HepG2 (cell line): ENCODE results near the gene CYB5B. TPM values are rescaled to one million over a fixed set of nuclear protein-coding genes. Genes with fewer than 3 reads are reported as not detected.

Experiments
- KMT2B ChIP-seq: IDR thresholded peaks from 2 replicates; pipeline ENCODE4 v1.6.1; 2016; ENCODE audit warnings: missing genetic modification reagents, missing compliant biosample characterization
- MIXL1 ChIP-seq: IDR thresholded peaks from 2 replicates; pipeline ENCODE4 v1.6.1; 2016
- MTA1 ChIP-seq: sonication (generic); formaldehyde crosslinking; IDR thresholded peaks from 2 replicates; pipeline ENCODE4 v1.4.0; 2020; ENCODE audit warnings: missing genetic modification reagents, mild to moderate bottlenecking, borderline replicate concordance
- NKX3-1 ChIP-seq: sonication (generic); formaldehyde crosslinking; IDR thresholded peaks from 2 replicates; pipeline ENCODE4 v1.5.0; 2020; ENCODE audit warnings: missing genetic modification reagents
- SNAPC2 ChIP-seq: sonication (generic); formaldehyde crosslinking; IDR thresholded peaks from 2 replicates; pipeline ENCODE4 v1.8.1; 2022; ENCODE audit warnings: mild to moderate bottlenecking, missing genetic modification reagents
- ZNF234 ChIP-seq: sonication (generic); formaldehyde crosslinking; conservative IDR thresholded peaks from 2 replicates; pipeline ENCODE4 v1.5.1; 2020; ENCODE audit warnings: mild to moderate bottlenecking, missing genetic modification reagents
- ZNF296 ChIP-seq: sonication (generic); formaldehyde crosslinking; conservative IDR thresholded peaks from 2 replicates; pipeline ENCODE4 v1.5.0; 2020; ENCODE audit warnings: mild to moderate bottlenecking, missing genetic modification reagents
- ZNF317 ChIP-seq: sonication (generic); formaldehyde crosslinking; IDR thresholded peaks from 2 replicates; pipeline ENCODE4 v1.5.0; 2020; ENCODE audit warnings: mild to moderate bottlenecking, missing genetic modification reagents
- ZNF337 ChIP-seq: sonication (generic); formaldehyde crosslinking; IDR thresholded peaks from 2 replicates; pipeline ENCODE4 v1.5.1; 2020; ENCODE audit warnings: missing genetic modification reagents, low read depth, mild to moderate bottlenecking, borderline replicate concordance
- ZNF577 ChIP-seq: sonication (generic); formaldehyde crosslinking; IDR thresholded peaks from 2 replicates; pipeline ENCODE4 v1.4.0; 2020; ENCODE audit warnings: mild to moderate bottlenecking, low read depth, missing genetic modification reagents, borderline replicate concordance
- ZNF75D ChIP-seq: sonication (generic); formaldehyde crosslinking; IDR thresholded peaks from 2 replicates; pipeline ENCODE4 v1.8.1; 2023; ENCODE audit warnings: missing genetic modification reagents, mild to moderate bottlenecking, borderline replicate concordance
- ZNF883 ChIP-seq: sonication (generic); formaldehyde crosslinking; IDR thresholded peaks from 2 replicates; pipeline ENCODE4 v1.5.1; 2020; ENCODE audit warnings: mild to moderate bottlenecking, missing genetic modification reagents; ENCODE audit errors: not compliant biosample characterization
- polyA plus RNA-seq, 8 experiments: library from polyadenylated mRNA; depleted of rRNA in 3 of 8; stranded (reverse) in 7 of 8; unstranded in 1 of 8; fragments of >200 nt; fragmentation: Illumina TruSeq in 4 of 8; extraction: Trizol in 4 of 8; gene quantifications; 2 replicates each; pipeline versions ENCODE4 v1.2.1 to v1.2.3, GENCODE V29; 2011 to 2016; ENCODE audit warnings: low read depth in 4 of 8, missing spikeins in 1 of 8, mixed read lengths in 1 of 8; ENCODE audit not compliant: insufficient read depth in 1 of 8
- total RNA-seq, 5 experiments: library from RNA; depleted of rRNA; stranded (reverse); fragments of >200 nt; fragmentation: Illumina TruSeq; extraction: Trizol; gene quantifications; 2 replicates each; pipeline ENCODE4 v1.2.3, GENCODE V29; 2016; ENCODE audit warnings: low read depth in 1 of 5
- TF ChIP-seq, protein P1 (sequence below): sonication (generic); formaldehyde crosslinking; IDR thresholded peaks from 2 replicates; pipeline ENCODE4 v1.5.0; 2020; ENCODE audit warnings: mild to moderate bottlenecking, missing genetic modification reagents, borderline replicate concordance
- TF ChIP-seq, protein P2 (sequence below): sonication (generic); formaldehyde crosslinking; IDR thresholded peaks from 2 replicates; pipeline ENCODE4 v1.5.0; 2020; ENCODE audit warnings: mild to moderate bottlenecking, missing genetic modification reagents, moderate library complexity
- TF ChIP-seq, protein P3 (sequence below): sonication (generic); formaldehyde crosslinking; IDR thresholded peaks from 2 replicates; pipeline ENCODE4 v1.5.1; 2020; ENCODE audit warnings: missing genetic modification reagents, mild to moderate bottlenecking, borderline replicate concordance

Gene CYB5B
- total and polyA plus RNA-seq, 2 of the 13 experiments (the other 11 are each of a cell fraction or from before 2014, with no cell fraction given), result 234 to 432 TPM

DNA sequence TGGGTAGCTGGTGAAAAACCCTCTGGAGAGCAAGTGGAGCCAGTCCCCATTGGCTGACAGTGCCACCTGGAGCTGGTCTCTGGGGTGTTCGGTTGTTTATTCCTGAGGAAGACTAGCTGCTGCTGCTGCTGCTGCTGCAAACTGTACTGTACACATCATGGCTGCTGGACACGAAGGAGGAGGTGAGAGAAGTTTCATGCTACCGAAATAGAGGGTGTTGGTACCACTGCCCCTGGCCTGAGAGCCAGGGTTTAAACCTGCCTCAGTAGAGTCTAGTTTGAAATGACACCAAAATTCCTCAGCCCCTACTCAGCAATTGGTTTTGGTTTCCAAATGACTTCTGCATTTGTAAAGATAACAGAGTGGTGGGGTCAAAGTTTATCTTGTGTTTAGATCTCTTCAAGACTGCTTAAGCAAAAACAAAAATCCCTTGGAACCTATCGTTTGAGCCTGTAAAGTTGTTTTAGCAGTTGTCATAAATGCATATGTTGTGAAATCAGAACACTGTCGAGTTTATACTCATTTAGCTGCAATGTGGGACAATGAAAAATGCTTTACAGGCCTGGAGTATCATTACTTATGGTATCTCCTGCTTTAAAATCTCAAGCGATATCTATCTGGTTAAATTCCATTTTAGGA lies 40.8 kb downstream of the CYB5B start (continued):
- TF ChIP-seq, protein P1, sequence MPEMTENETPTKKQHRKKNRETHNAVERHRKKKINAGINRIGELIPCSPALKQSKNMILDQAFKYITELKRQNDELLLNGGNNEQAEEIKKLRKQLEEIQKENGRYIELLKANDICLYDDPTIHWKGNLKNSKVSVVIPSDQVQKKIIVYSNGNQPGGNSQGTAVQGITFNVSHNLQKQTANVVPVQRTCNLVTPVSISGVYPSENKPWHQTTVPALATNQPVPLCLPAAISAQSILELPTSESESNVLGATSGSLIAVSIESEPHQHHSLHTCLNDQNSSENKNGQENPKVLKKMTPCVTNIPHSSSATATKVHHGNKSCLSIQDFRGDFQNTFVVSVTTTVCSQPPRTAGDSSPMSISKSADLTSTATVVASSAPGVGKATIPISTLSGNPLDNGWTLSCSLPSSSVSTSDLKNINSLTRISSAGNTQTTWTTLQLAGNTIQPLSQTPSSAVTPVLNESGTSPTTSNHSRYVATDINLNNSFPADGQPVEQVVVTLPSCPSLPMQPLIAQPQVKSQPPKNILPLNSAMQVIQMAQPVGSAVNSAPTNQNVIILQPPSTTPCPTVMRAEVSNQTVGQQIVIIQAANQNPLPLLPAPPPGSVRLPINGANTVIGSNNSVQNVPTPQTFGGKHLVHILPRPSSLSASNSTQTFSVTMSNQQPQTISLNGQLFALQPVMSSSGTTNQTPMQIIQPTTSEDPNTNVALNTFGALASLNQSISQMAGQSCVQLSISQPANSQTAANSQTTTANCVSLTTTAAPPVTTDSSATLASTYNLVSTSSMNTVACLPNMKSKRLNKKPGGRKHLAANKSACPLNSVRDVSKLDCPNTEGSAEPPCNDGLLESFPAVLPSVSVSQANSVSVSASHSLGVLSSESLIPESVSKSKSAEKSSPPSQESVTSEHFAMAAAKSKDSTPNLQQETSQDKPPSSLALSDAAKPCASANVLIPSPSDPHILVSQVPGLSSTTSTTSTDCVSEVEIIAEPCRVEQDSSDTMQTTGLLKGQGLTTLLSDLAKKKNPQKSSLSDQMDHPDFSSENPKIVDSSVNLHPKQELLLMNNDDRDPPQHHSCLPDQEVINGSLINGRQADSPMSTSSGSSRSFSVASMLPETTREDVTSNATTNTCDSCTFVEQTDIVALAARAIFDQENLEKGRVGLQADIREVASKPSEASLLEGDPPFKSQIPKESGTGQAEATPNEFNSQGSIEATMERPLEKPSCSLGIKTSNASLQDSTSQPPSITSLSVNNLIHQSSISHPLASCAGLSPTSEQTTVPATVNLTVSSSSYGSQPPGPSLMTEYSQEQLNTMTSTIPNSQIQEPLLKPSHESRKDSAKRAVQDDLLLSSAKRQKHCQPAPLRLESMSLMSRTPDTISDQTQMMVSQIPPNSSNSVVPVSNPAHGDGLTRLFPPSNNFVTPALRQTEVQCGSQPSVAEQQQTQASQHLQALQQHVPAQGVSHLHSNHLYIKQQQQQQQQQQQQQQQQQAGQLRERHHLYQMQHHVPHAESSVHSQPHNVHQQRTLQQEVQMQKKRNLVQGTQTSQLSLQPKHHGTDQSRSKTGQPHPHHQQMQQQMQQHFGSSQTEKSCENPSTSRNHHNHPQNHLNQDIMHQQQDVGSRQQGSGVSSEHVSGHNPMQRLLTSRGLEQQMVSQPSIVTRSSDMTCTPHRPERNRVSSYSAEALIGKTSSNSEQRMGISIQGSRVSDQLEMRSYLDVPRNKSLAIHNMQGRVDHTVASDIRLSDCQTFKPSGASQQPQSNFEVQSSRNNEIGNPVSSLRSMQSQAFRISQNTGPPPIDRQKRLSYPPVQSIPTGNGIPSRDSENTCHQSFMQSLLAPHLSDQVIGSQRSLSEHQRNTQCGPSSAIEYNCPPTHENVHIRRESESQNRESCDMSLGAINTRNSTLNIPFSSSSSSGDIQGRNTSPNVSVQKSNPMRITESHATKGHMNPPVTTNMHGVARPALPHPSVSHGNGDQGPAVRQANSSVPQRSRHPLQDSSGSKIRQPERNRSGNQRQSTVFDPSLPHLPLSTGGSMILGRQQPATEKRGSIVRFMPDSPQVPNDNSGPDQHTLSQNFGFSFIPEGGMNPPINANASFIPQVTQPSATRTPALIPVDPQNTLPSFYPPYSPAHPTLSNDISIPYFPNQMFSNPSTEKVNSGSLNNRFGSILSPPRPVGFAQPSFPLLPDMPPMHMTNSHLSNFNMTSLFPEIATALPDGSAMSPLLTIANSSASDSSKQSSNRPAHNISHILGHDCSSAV, result no peak
- TF ChIP-seq, protein P2, sequence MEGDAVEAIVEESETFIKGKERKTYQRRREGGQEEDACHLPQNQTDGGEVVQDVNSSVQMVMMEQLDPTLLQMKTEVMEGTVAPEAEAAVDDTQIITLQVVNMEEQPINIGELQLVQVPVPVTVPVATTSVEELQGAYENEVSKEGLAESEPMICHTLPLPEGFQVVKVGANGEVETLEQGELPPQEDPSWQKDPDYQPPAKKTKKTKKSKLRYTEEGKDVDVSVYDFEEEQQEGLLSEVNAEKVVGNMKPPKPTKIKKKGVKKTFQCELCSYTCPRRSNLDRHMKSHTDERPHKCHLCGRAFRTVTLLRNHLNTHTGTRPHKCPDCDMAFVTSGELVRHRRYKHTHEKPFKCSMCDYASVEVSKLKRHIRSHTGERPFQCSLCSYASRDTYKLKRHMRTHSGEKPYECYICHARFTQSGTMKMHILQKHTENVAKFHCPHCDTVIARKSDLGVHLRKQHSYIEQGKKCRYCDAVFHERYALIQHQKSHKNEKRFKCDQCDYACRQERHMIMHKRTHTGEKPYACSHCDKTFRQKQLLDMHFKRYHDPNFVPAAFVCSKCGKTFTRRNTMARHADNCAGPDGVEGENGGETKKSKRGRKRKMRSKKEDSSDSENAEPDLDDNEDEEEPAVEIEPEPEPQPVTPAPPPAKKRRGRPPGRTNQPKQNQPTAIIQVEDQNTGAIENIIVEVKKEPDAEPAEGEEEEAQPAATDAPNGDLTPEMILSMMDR, result peak; percentile 64
- TF ChIP-seq MTA1 (CRISPR knock-in tag) (no peak), ZNF296 (no peak), ZNF234 (CRISPR knock-in tag) (no peak), SNAPC2 (CRISPR knock-in tag) (no peak), ZNF337 (CRISPR knock-in tag) (no peak), KMT2B (no peak; the same call in 1 of the 2 replicates), ZNF577 (CRISPR knock-in tag) (no peak), ZNF883 (CRISPR knock-in tag) (no peak), MIXL1 (CRISPR knock-in tag) (no peak), ZNF317 (CRISPR knock-in tag) (no peak), ZNF75D (CRISPR knock-in tag) (no peak), NKX3-1 (CRISPR knock-in tag) (no peak)
- TF ChIP-seq, protein P3, sequence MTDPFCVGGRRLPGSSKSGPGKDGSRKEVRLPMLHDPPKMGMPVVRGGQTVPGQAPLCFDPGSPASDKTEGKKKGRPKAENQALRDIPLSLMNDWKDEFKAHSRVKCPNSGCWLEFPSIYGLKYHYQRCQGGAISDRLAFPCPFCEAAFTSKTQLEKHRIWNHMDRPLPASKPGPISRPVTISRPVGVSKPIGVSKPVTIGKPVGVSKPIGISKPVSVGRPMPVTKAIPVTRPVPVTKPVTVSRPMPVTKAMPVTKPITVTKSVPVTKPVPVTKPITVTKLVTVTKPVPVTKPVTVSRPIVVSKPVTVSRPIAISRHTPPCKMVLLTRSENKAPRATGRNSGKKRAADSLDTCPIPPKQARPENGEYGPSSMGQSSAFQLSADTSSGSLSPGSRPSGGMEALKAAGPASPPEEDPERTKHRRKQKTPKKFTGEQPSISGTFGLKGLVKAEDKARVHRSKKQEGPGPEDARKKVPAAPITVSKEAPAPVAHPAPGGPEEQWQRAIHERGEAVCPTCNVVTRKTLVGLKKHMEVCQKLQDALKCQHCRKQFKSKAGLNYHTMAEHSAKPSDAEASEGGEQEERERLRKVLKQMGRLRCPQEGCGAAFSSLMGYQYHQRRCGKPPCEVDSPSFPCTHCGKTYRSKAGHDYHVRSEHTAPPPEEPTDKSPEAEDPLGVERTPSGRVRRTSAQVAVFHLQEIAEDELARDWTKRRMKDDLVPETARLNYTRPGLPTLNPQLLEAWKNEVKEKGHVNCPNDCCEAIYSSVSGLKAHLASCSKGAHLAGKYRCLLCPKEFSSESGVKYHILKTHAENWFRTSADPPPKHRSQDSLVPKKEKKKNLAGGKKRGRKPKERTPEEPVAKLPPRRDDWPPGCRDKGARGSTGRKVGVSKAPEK (CRISPR knock-in tag), result 0 out of 2 replicates have a peak, but pooled peaks have one; percentile 2
